Astrocyte of the cerebellum (primary cell): Measurements from ENCODE around the gene CACNA1G.

Experiments
- DNase-seq: peaks from one replicate; pipeline ENCODE4 v3.0.0-alpha.2; 2011; ENCODE audit warnings: low read depth
- H3K4me3 ChIP-seq: 2 replicates; pipeline ENCODE4 v1.5.1; 2011; ENCODE audit warnings: mild to moderate bottlenecking, low read depth, low read length, moderate library complexity
- CTCF ChIP-seq: IDR thresholded peaks from 2 replicates; pipeline ENCODE4 v1.5.1; 2012; ENCODE audit warnings: low read length, low read depth, moderate library complexity, mild to moderate bottlenecking; ENCODE audit errors: missing control alignments
- in situ Hi-C: cut with HindIII; loops from 2 replicates; pipeline ENCODE4 v1.10.0; 2017; ENCODE audit warnings: low sequenced_read_pairs

The CACNA1G gene

GRCh38 chr17:50551433-50551815 lies 9.1 kb upstream of the CACNA1G start:
- TF ChIP-seq CTCF: no peak
- in situ Hi-C loops: no loop called here
- no peak overlapping the region for H3K4me3 ChIP-seq
- no peak for DNase-seq

- in situ Hi-C loops: no loop called here
- no peak overlapping the region for H3K4me3 ChIP-seq
- no peak for TF ChIP-seq CTCF
- no peak for DNase-seq
Observed at GRCh38 chr17:50551884-50552283, 8.6 kb upstream of the CACNA1G start.

- DNase-seq: no peak
- in situ Hi-C loops: no loop called here
- no peak overlapping the region for H3K4me3 ChIP-seq
- no peak for TF ChIP-seq CTCF
Observed at GRCh38 chr17:50554201-50554600, 6.3 kb upstream of the CACNA1G start.

GRCh38 chr17:50556803-50557202 lies 3.7 kb upstream of the CACNA1G start:
- no peak for TF ChIP-seq CTCF
- H3K4me3 ChIP-seq: no peak overlapping the region
- in situ Hi-C loops: no loop called here
- DNase-seq: no peak

DNA sequence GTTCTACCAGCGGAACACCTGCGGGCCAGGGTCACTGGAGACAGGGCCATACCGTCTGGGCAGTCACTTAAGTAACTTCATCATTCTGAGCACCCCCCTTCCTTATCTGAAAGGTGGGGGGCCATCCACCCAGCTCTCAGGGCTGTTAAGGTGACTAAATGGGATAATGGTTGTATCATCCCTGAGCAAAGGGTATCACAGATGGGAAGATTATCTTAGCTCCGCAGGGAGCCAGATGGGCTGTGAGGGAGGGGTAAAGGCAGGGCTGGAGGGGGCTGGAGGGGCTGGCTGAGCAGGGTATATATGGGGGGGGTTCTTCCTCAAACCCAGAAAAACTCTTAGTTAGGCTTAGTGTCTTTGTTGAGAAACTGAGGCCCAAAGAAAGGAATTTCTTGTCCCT lies 2.9 kb upstream of the CACNA1G start:
- no peak overlapping the region for H3K4me3 ChIP-seq
- no peak for TF ChIP-seq CTCF
- in situ Hi-C loops: no loop called here
- no peak for DNase-seq

GRCh38 chr17:50558091-50558490 lies 2.4 kb upstream of the CACNA1G start:
- in situ Hi-C loops: no loop called here
- TF ChIP-seq CTCF: no peak

GRCh38 chr17:50558581-50558940 lies 2.0 kb upstream of the CACNA1G start:
- no peak overlapping the region for H3K4me3 ChIP-seq

More at GRCh38 chr17:50558091-50558490, 2.4 kb upstream of the CACNA1G start:
- H3K4me3 ChIP-seq: no peak overlapping the region
- no peak for DNase-seq

More at GRCh38 chr17:50558581-50558940, 2.0 kb upstream of the CACNA1G start:
- no peak for DNase-seq
- in situ Hi-C loops: no loop called here
- TF ChIP-seq CTCF: no peak
